Glutamatergic neuron (in vitro differentiated cells): Measurements from ENCODE around the gene MSMO1. TPM values are rescaled to one million over a fixed set of nuclear protein-coding genes. Genes with fewer than 3 reads are reported as not detected.

Experiments
- DNase-seq: peaks from one replicate; pipeline ENCODE4 v3.0.0; 2022
- H3K27ac Mint-ChIP-seq: one replicate; pipeline ENCODE4 v1.8.0; 2020; ENCODE audit warnings: mild to moderate bottlenecking, mixed read lengths, inconsistent platforms; ENCODE audit not compliant: unreplicated experiment
- H3K27me3 Mint-ChIP-seq: one replicate; pipeline ENCODE4 v1.8.0; 2020; ENCODE audit warnings: mild to moderate bottlenecking, moderate library complexity, mixed read lengths, inconsistent platforms; ENCODE audit not compliant: unreplicated experiment
- H3K36me3 Mint-ChIP-seq: one replicate; pipeline ENCODE4 v1.8.0; 2020; ENCODE audit warnings: mild to moderate bottlenecking, mixed read lengths, inconsistent platforms; ENCODE audit not compliant: unreplicated experiment
- H3K4me1 Mint-ChIP-seq: one replicate; pipeline ENCODE4 v1.8.0; 2020; ENCODE audit warnings: mild to moderate bottlenecking, low read depth, mixed read lengths, inconsistent platforms; ENCODE audit not compliant: unreplicated experiment
- H3K4me3 Mint-ChIP-seq: one replicate; pipeline ENCODE4 v1.8.0; 2020; ENCODE audit warnings: mild to moderate bottlenecking, mixed read lengths, inconsistent platforms; ENCODE audit not compliant: unreplicated experiment
- H3K9me3 Mint-ChIP-seq: one replicate; pipeline ENCODE4 v1.8.0; 2020; ENCODE audit warnings: mild to moderate bottlenecking, moderate library complexity, mixed read lengths, inconsistent platforms; ENCODE audit not compliant: unreplicated experiment
- CTCF ChIP-seq: fragments of 200-600 bp; sonication (generic); IDR thresholded peaks from one replicate; pipeline ENCODE4 v1.5.0; 2021; ENCODE audit not compliant: partially characterized antibody, unreplicated experiment
- total RNA-seq: library from RNA; stranded (reverse); fragmentation: NEBNext Ultra II Directional; extraction: Animal tissue kit (Norgen Biotek cat#: 25700); gene quantifications from one replicate; pipeline ENCODE4 v1.2.1, GENCODE V29; 2021; ENCODE audit not compliant: unreplicated experiment

MSMO1 gene
- total RNA-seq, 1 donor from 2014 or later, result 180 TPM

- H3K9me3 Mint-ChIP-seq, result peaks cover 2% of the 10 kb centered on the region
- DNase-seq, result no peak
- H3K4me3 Mint-ChIP-seq, result no peak overlapping the region
- H3K27ac Mint-ChIP-seq, result no peak overlapping the region
- no peaks in the 10 kb centered on the region for H3K27me3 Mint-ChIP-seq
- TF ChIP-seq CTCF, result no peak
- H3K4me1 Mint-ChIP-seq, result peaks cover 4% of the 10 kb centered on the region
- H3K36me3 Mint-ChIP-seq, result no peaks in the 10 kb centered on the region
Observed at GRCh38 chr4:165299399-165300060, 27.9 kb upstream of the MSMO1 start.

GRCh38 chr4:165301833-165302232 lies 25.6 kb upstream of the MSMO1 start:
- Mint-ChIP-seq H3K36me3 (no peaks in the 10 kb centered on the region), H3K27me3 (no peaks in the 10 kb centered on the region), H3K4me3 (no peak overlapping the region), H3K27ac (no peak overlapping the region), H3K9me3 (no peaks in the 10 kb centered on the region), H3K4me1 (peaks cover 4% of the 10 kb centered on the region)
- DNase-seq, result no peak
- TF ChIP-seq CTCF, result no peak

GRCh38 chr4:165302658-165303057 lies 24.8 kb upstream of the MSMO1 start:
- peaks cover 4% of the 10 kb centered on the region for H3K4me1 Mint-ChIP-seq
- H3K36me3 Mint-ChIP-seq, result no peaks in the 10 kb centered on the region
- no peak overlapping the region for H3K4me3 Mint-ChIP-seq
- H3K27me3 Mint-ChIP-seq, result no peaks in the 10 kb centered on the region
- H3K9me3 Mint-ChIP-seq, result no peaks in the 10 kb centered on the region
- no peak overlapping the region for H3K27ac Mint-ChIP-seq
- DNase-seq, result no peak
- TF ChIP-seq CTCF, result no peak

- H3K27ac Mint-ChIP-seq, result no peak overlapping the region
- H3K27me3 Mint-ChIP-seq, result no peaks in the 10 kb centered on the region
- no peak overlapping the region for H3K4me3 Mint-ChIP-seq
- TF ChIP-seq CTCF, result no peak
- no peak for DNase-seq
- no peaks in the 10 kb centered on the region for H3K9me3 Mint-ChIP-seq
- no peaks in the 10 kb centered on the region for H3K36me3 Mint-ChIP-seq
- H3K4me1 Mint-ChIP-seq, result no peaks in the 10 kb centered on the region
Observed at GRCh38 chr4:165308166-165308565, 19.3 kb upstream of the MSMO1 start.

GRCh38 chr4:165308606-165309005 lies 18.9 kb upstream of the MSMO1 start:
- no peaks in the 10 kb centered on the region for H3K36me3 Mint-ChIP-seq
- H3K27me3 Mint-ChIP-seq, result no peaks in the 10 kb centered on the region
- H3K4me1 Mint-ChIP-seq, result no peaks in the 10 kb centered on the region
- no peak for DNase-seq
- H3K27ac Mint-ChIP-seq, result no peak overlapping the region
- H3K4me3 Mint-ChIP-seq, result no peak overlapping the region
- no peaks in the 10 kb centered on the region for H3K9me3 Mint-ChIP-seq
- TF ChIP-seq CTCF, result no peak
